Transverse colon (tissue), 4 donors: ENCODE data around the gene ZNF778.

Experiments used
- EP300 ChIP-seq: sonication (generic); formaldehyde crosslinking; IDR thresholded peaks from one replicate; pipeline ENCODE4 v1.6.1; 2017; ENCODE audit warnings: antibody characterized with exemption, low read depth
- POLR2A ChIP-seq: fragments of 450-650 bp; IDR thresholded peaks from one replicate; pipeline ENCODE4 v1.6.1; 2016; ENCODE audit warnings: antibody characterized with exemption, mild to moderate bottlenecking, moderate library complexity
- POLR2AphosphoS5 ChIP-seq, 3 donors: sonication (generic); formaldehyde crosslinking; IDR thresholded peaks; one replicate each; pipeline ENCODE4 v1.6.1; 2016; ENCODE audit warnings: antibody characterized with exemption in 3 of 3
- TF ChIP-seq, protein P1 (sequence below), 5 experiments: fragments of 200-600 bp in 3 of 5; fragments of 450-650 bp in 2 of 5; sonication (generic) in 3 of 5; IDR thresholded peaks; 1 replicate in 2 of 5; 2 replicates in 3 of 5; pipeline ENCODE4 v1.5.1; 2016 to 2017; ENCODE audit warnings: antibody characterized with exemption in 5 of 5, inconsistent platforms in 3 of 5, mild to moderate bottlenecking in 2 of 5, moderate library complexity in 1 of 5

DNA sequence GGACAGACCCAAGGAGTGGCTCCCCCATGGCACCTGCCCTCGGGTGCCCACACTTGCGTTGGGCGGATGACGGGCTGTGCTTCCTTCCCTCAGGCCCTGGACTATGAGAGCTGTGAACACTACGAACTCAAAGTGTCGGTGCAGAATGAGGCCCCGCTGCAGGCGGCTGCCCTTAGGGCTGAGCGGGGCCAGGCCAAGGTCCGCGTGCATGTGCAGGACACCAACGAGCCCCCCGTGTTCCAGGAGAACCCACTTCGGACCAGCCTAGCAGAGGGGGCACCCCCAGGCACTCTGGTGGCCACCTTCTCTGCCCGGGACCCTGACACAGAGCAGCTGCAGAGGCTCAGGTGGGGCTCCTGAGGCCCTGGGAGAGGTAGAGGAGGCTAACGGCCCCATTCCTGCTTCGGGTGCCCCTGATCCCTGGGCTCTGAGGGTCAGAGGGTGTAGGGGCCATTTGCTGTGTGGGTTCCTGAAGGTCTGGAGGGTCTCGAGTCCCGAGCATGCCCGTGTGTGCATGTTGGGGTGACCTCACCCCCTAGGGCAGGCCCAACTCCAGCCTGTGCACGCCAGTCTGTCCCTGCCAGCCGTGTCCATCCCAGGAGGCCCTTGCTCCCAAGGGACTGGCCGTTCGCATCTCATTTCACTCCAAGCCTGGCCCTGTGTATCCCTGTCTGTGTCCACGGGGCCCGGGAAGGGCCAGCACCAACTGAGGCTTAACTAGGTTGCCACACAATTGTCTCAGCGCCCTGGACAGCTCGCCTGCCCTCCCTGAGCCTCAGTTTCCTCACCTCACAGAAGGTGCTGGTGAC is 27.1 kb upstream of the ZNF778 start:
- TF ChIP-seq, protein P1, sequence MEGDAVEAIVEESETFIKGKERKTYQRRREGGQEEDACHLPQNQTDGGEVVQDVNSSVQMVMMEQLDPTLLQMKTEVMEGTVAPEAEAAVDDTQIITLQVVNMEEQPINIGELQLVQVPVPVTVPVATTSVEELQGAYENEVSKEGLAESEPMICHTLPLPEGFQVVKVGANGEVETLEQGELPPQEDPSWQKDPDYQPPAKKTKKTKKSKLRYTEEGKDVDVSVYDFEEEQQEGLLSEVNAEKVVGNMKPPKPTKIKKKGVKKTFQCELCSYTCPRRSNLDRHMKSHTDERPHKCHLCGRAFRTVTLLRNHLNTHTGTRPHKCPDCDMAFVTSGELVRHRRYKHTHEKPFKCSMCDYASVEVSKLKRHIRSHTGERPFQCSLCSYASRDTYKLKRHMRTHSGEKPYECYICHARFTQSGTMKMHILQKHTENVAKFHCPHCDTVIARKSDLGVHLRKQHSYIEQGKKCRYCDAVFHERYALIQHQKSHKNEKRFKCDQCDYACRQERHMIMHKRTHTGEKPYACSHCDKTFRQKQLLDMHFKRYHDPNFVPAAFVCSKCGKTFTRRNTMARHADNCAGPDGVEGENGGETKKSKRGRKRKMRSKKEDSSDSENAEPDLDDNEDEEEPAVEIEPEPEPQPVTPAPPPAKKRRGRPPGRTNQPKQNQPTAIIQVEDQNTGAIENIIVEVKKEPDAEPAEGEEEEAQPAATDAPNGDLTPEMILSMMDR (IDR thresholded peaks at IDR 0.05): no peak
- TF ChIP-seq POLR2A (no peak), POLR2AphosphoS5 (IDR thresholded peaks at IDR 0.05) (no peak), EP300 (no peak)
